ENCODE results near the gene CASS4. TPM values are rescaled to one million over a fixed set of nuclear protein-coding genes. Genes with fewer than 3 reads are reported as not detected.

Gene CASS4
- total RNA-seq, 1 donor from 2014 or later, result not detected

DNA sequence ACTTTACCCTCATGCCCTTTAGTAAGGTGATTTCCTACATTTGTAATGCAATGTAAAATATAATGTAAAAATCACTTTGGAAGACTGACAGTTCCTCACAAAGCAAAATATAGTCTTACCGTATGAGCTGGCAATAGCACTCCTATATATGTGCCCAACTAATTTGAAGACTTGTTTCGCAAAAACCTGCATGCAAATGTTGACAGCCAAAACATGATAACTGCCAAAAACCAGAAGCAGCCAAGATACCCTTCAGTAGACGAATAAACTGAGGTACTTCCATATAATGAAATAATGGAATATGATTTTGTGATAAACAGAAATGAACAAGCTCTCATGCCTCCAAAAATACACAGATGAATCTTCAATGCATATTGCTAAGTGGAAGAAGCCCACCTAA, 33.7 kb upstream of the CASS4 start:
- Mint-ChIP-seq H3K4me1 (ENCODE audit: low read depth, unreplicated experiment) (peaks cover 13% of the 10 kb centered on the region), H3K4me3 (ENCODE audit: unreplicated experiment) (no peak overlapping the region), H3K27ac (ENCODE audit: unreplicated experiment) (no peak overlapping the region), H3K27me3 (ENCODE audit: unreplicated experiment) (peaks cover 3% of the 10 kb centered on the region), H3K9me3 (ENCODE audit: unreplicated experiment) (peaks cover 2% of the 10 kb centered on the region), H3K36me3 (ENCODE audit: unreplicated experiment) (no peaks in the 10 kb centered on the region)
- no peak for DNase-seq
- TF ChIP-seq, protein P1, sequence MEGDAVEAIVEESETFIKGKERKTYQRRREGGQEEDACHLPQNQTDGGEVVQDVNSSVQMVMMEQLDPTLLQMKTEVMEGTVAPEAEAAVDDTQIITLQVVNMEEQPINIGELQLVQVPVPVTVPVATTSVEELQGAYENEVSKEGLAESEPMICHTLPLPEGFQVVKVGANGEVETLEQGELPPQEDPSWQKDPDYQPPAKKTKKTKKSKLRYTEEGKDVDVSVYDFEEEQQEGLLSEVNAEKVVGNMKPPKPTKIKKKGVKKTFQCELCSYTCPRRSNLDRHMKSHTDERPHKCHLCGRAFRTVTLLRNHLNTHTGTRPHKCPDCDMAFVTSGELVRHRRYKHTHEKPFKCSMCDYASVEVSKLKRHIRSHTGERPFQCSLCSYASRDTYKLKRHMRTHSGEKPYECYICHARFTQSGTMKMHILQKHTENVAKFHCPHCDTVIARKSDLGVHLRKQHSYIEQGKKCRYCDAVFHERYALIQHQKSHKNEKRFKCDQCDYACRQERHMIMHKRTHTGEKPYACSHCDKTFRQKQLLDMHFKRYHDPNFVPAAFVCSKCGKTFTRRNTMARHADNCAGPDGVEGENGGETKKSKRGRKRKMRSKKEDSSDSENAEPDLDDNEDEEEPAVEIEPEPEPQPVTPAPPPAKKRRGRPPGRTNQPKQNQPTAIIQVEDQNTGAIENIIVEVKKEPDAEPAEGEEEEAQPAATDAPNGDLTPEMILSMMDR (IDR thresholded peaks at IDR 0.05; ENCODE audit: partially characterized antibody, unreplicated experiment), result no peak

DNA sequence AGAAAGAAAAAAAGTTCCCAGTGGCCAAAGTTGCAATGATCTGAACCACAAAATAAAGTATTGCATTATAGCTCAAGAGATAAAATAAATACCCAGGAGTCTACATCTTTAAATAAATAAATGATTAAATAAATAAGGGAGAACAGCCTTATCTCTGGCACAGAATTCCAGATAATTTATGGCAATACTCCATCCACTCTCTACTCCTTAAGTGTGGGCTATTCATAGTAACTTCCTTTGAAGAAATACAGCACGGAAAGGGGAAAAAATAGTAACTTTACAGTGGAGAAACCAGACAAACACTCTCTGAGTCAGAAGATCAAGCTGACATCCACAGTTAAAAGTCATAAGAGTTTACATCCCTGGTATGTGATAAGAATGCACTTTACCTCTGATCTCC, 31.7 kb upstream of the CASS4 start:
- Mint-ChIP-seq H3K27me3 (ENCODE audit: unreplicated experiment) (peaks cover 4% of the 10 kb centered on the region), H3K27ac (ENCODE audit: unreplicated experiment) (no peak overlapping the region), H3K4me1 (ENCODE audit: low read depth, unreplicated experiment) (peaks cover 26% of the 10 kb centered on the region), H3K36me3 (ENCODE audit: unreplicated experiment) (no peaks in the 10 kb centered on the region), H3K4me3 (ENCODE audit: unreplicated experiment) (no peak overlapping the region), H3K9me3 (ENCODE audit: unreplicated experiment) (peaks cover 4% of the 10 kb centered on the region)
- TF ChIP-seq, protein P1 (IDR thresholded peaks at IDR 0.05; ENCODE audit: partially characterized antibody, unreplicated experiment), result no peak
- no peak for DNase-seq

DNA sequence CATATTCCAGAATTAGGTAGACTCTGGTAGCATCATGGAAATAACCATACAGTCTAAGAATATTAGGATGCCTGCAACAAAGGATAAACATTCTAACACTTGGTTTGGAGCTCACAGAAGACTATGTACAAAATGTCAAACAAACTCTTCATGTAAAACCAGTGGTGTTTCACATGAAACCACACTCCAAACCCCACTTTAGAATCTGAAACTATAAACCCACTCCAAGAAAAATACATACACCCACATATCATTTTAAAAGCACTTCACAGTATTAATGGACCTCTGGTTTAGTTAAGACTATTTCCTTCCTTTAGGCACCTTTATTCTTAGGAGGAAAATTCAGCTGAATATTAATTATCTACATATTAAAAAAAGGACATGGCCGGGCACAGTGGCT, 30.6 kb upstream of the CASS4 start:
- no peak overlapping the region for H3K4me3 Mint-ChIP-seq (ENCODE audit: unreplicated experiment)
- peaks cover 4% of the 10 kb centered on the region for H3K27me3 Mint-ChIP-seq (ENCODE audit: unreplicated experiment)
- H3K9me3 Mint-ChIP-seq (ENCODE audit: unreplicated experiment), result peaks cover 4% of the 10 kb centered on the region
- H3K27ac Mint-ChIP-seq (ENCODE audit: unreplicated experiment), result no peak overlapping the region
- H3K36me3 Mint-ChIP-seq (ENCODE audit: unreplicated experiment), result no peaks in the 10 kb centered on the region
- TF ChIP-seq, protein P1 (IDR thresholded peaks at IDR 0.05; ENCODE audit: partially characterized antibody, unreplicated experiment), result no peak
- peaks cover 31% of the 10 kb centered on the region for H3K4me1 Mint-ChIP-seq (ENCODE audit: low read depth, unreplicated experiment)
- no peak for DNase-seq

DNA sequence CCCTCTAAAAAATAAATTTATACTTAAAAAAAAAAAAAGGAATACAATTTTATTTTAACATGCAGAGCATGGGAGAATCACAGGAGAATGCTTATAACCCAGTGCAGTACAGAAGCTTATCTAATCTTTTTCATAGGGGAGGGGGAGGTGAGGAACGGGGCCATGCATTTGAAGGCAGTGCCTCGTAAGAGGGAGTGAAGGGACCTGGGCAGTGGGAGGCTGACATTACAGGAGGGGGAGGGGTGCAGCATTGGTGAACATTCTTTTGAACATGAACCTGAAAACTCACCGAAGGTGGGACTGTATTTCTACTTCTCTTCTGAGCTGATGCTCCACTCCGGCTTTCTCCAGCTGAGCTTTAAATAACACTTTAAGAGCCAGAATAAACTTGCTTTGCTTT, 29.4 kb upstream of the CASS4 start:
- peaks cover 31% of the 10 kb centered on the region for H3K4me1 Mint-ChIP-seq (ENCODE audit: low read depth, unreplicated experiment)
- TF ChIP-seq, protein P1 (IDR thresholded peaks at IDR 0.05; ENCODE audit: partially characterized antibody, unreplicated experiment), result no peak
- H3K36me3 Mint-ChIP-seq (ENCODE audit: unreplicated experiment), result no peaks in the 10 kb centered on the region
- H3K9me3 Mint-ChIP-seq (ENCODE audit: unreplicated experiment), result peaks cover 4% of the 10 kb centered on the region
- DNase-seq, result no peak
- H3K4me3 Mint-ChIP-seq (ENCODE audit: unreplicated experiment), result peak overlapping the region; percentile 78
- H3K27me3 Mint-ChIP-seq (ENCODE audit: unreplicated experiment), result peaks cover 4% of the 10 kb centered on the region
- H3K27ac Mint-ChIP-seq (ENCODE audit: unreplicated experiment), result peak overlapping the region; percentile 94

DNA sequence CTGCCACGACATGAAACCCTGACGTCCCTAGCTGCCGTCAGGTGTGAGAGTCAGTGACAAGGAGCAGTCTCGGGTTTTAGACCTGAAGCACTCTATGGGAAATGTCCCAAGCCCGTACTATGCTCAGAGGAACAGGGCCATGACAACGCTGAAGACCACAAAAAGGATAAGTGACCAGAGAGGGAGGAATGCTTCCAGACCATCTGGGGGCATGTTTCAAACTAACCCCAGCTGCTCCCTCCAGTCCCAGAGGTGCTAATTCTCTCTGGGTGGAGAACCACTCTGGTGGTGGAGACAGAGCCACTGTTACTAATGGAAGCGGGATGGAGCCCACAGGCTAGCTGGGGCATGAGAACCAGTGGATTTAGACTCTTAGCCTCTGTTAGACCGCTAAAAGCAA, 28.7 kb upstream of the CASS4 start:
- peaks cover 31% of the 10 kb centered on the region for H3K4me1 Mint-ChIP-seq (ENCODE audit: low read depth, unreplicated experiment)
- DNase-seq, result peak; percentile 72
- H3K36me3 Mint-ChIP-seq (ENCODE audit: unreplicated experiment), result no peaks in the 10 kb centered on the region
- peaks cover 4% of the 10 kb centered on the region for H3K9me3 Mint-ChIP-seq (ENCODE audit: unreplicated experiment)
- TF ChIP-seq, protein P1 (IDR thresholded peaks at IDR 0.05; ENCODE audit: partially characterized antibody, unreplicated experiment), result no peak
- peak overlapping the region; percentile 78 for H3K4me3 Mint-ChIP-seq (ENCODE audit: unreplicated experiment)
- peaks cover 4% of the 10 kb centered on the region for H3K27me3 Mint-ChIP-seq (ENCODE audit: unreplicated experiment)
- peak overlapping the region; percentile 94 for H3K27ac Mint-ChIP-seq (ENCODE audit: unreplicated experiment)

All from glutamatergic neuron (in vitro differentiated cells).